OCI-LY3 (cell line): ENCODE measurements around the gene SEMA6D.

Source experiments
- H2AFZ ChIP-seq: fragments of 200-600, 300-600 bp; shearing (Covaris generic); 2 replicates; pipeline ENCODE4 v1.6.0; 2014; ENCODE audit warnings: antibody characterized with exemption, low read depth, low read length
- H3K27ac ChIP-seq: fragments of 200-600, 300-600 bp; sonication (generic); 2 replicates; pipeline ENCODE4 v1.5.1; 2014; ENCODE audit warnings: mild to moderate bottlenecking, low read length, moderate library complexity, mixed read lengths
- H3K27me3 ChIP-seq: fragments of 200-600, 300-600 bp; sonication (generic); 2 replicates; pipeline ENCODE4 v1.6.1; 2014; ENCODE audit warnings: low read depth, low read length, mixed read lengths
- H3K36me3 ChIP-seq: fragments of 200-600, 300-600 bp; sonication (generic); replicated peaks from 2 replicates; pipeline ENCODE3; 2014; ENCODE audit warnings: low read depth, low read length, mixed read lengths
- H3K4me1 ChIP-seq: fragments of 300-600, 200-600 bp; sonication (generic); 2 replicates; pipeline ENCODE4 v1.6.1; 2014; ENCODE audit warnings: low read length, mixed read lengths
- H3K4me2 ChIP-seq: fragments of 200-600, 300-600 bp; sonication (generic); 2 replicates; pipeline ENCODE4 v1.6.1; 2014; ENCODE audit warnings: low read length, mixed read lengths
- H3K4me3 ChIP-seq: fragments of 300-600, 200-600 bp; sonication (generic); 2 replicates; pipeline ENCODE4 v1.5.1; 2014; ENCODE audit warnings: antibody characterized with exemption, mild to moderate bottlenecking, low read length, moderate library complexity
- H3K79me2 ChIP-seq: fragments of 300-600, 200-600 bp; shearing (Covaris generic); 2 replicates; pipeline ENCODE4 v1.6.1; 2014; ENCODE audit warnings: mild to moderate bottlenecking, low read length, mixed read lengths
- H3K9ac ChIP-seq: fragments of 300-600, 200-600 bp; shearing (Covaris generic); 2 replicates; pipeline ENCODE4 v1.6.0; 2014; ENCODE audit warnings: mild to moderate bottlenecking, low read length, moderate library complexity
- H3K9me3 ChIP-seq: fragments of 200-600, 300-600 bp; shearing (Covaris generic); 2 replicates; pipeline ENCODE4 v1.6.1; 2014; ENCODE audit warnings: low read length, mixed read lengths; ENCODE audit not compliant: insufficient read depth
- H4K20me1 ChIP-seq: fragments of 200-600, 300-600 bp; sonication (generic); 2 replicates; pipeline ENCODE4 v1.6.1; 2016; ENCODE audit warnings: low read length, mixed read lengths; ENCODE audit not compliant: insufficient read depth
- CTCF ChIP-seq: fragments of 200-600, 300-600 bp; sonication (generic); IDR thresholded peaks from 2 replicates; pipeline ENCODE4 v1.5.1; 2014; ENCODE audit warnings: antibody characterized with exemption, low read length, low read depth
- EZH2phosphoT487 ChIP-seq: fragments of 200-600 bp; shearing (Covaris generic); IDR thresholded peaks from 2 replicates; pipeline ENCODE4 v1.6.1; 2018; ENCODE audit warnings: antibody characterized with exemption, mixed run types, low read depth

Gene SEMA6D

GRCh38 chr15:47811172-47811571, 93.9 kb downstream of the SEMA6D start:
- Histone ChIP-seq H3K4me3 (no peak overlapping the region), H3K4me2 (no peak overlapping the region), H3K36me3 (peaks cover 7% of the 10 kb centered on the region), H3K27me3 (peaks cover 63% of the 10 kb centered on the region), H3K9ac (no peak overlapping the region), H3K79me2 (no peaks in the 10 kb centered on the region), H3K4me1 (peaks cover 32% of the 10 kb centered on the region), H3K27ac (no peak overlapping the region), H3K9me3 (peaks cover 7% of the 10 kb centered on the region; the same call in 1 of the 2 replicates), H4K20me1 (no peaks in the 10 kb centered on the region), H2AFZ (no peak overlapping the region)
- TF ChIP-seq CTCF (no peak), EZH2phosphoT487 (no peak)

GRCh38 chr15:47812470-47812999, 95.2 kb downstream of the SEMA6D start:
- Histone ChIP-seq H3K4me1 (peaks cover 32% of the 10 kb centered on the region), H3K36me3 (peaks cover 7% of the 10 kb centered on the region), H3K9me3 (peaks cover 7% of the 10 kb centered on the region; the same call in 1 of the 2 replicates), H3K79me2 (no peaks in the 10 kb centered on the region), H3K4me2 (no peak overlapping the region), H3K27ac (no peak overlapping the region), H4K20me1 (no peaks in the 10 kb centered on the region), H3K9ac (no peak overlapping the region), H2AFZ (no peak overlapping the region), H3K27me3 (peaks cover 75% of the 10 kb centered on the region), H3K4me3 (no peak overlapping the region)
- TF ChIP-seq CTCF, result no peak

- H3K27me3 ChIP-seq, result peaks cover 85% of the 10 kb centered on the region
- H3K79me2 ChIP-seq, result no peaks in the 10 kb centered on the region
- peak overlapping the region; percentile 55 for H3K4me2 ChIP-seq
- H2AFZ ChIP-seq, result no peak overlapping the region
- H3K27ac ChIP-seq, result peak overlapping the region; percentile 58
- peaks cover 7% of the 10 kb centered on the region; the same call in 1 of the 2 replicates for H3K9me3 ChIP-seq
- TF ChIP-seq CTCF (no peak), EZH2phosphoT487 (peak; percentile 86; the same call in 1 of the 2 replicates)
- H3K36me3 ChIP-seq, result peaks cover 7% of the 10 kb centered on the region
- H4K20me1 ChIP-seq, result no peaks in the 10 kb centered on the region
- peak overlapping the region; percentile 32; the same call in 1 of the 2 replicates for H3K4me3 ChIP-seq
- H3K4me1 ChIP-seq, result peaks cover 32% of the 10 kb centered on the region
- no peak overlapping the region for H3K9ac ChIP-seq
Measured at GRCh38 chr15:47813748-47814384, 96.6 kb downstream of the SEMA6D start.

- Histone ChIP-seq H3K9ac (no peak overlapping the region), H2AFZ (no peak overlapping the region), H3K4me2 (peak overlapping the region; percentile 55), H3K4me3 (peak overlapping the region; percentile 32), H3K79me2 (no peaks in the 10 kb centered on the region), H3K4me1 (peaks cover 32% of the 10 kb centered on the region), H3K27me3 (peaks cover 85% of the 10 kb centered on the region), H4K20me1 (no peaks in the 10 kb centered on the region), H3K27ac (peak overlapping the region; percentile 39), H3K9me3 (peaks cover 7% of the 10 kb centered on the region; the same call in 1 of the 2 replicates), H3K36me3 (peaks cover 7% of the 10 kb centered on the region)
- no peak for TF ChIP-seq CTCF
- TF ChIP-seq EZH2phosphoT487, result no peak
Measured at GRCh38 chr15:47814620-47815019, 97.3 kb downstream of the SEMA6D start.
